Breast epithelium (tissue), 3 donors: ENCODE data around the gene HERC6.

Experiments used
- CTCF ChIP-seq, 3 donors: fragments of 450-650 bp; IDR thresholded peaks; one replicate each; pipeline ENCODE4 v1.5.1; 2016 to 2017; ENCODE audit warnings: antibody characterized with exemption in 3 of 3, mild to moderate bottlenecking in 3 of 3, moderate library complexity in 3 of 3
- POLR2AphosphoS5 ChIP-seq, 3 donors: sonication (generic); formaldehyde crosslinking; IDR thresholded peaks; one replicate each; pipeline ENCODE4 v1.6.1; 2017; ENCODE audit warnings: antibody characterized with exemption in 3 of 3

- TF ChIP-seq POLR2AphosphoS5 (IDR thresholded peaks at IDR 0.05) (no peak), CTCF (IDR thresholded peaks at IDR 0.05) (no peak)
Measured at GRCh38 chr4:88366460-88366859, 12.2 kb upstream of the HERC6 start.
